Measurements from ENCODE around the gene TSC22D3.
"Not testable (repeated sequence)": the region's sequence is repeated elsewhere in the genome, so short reads cannot be mapped to it uniquely, and the experiment has no call there.

TSC22D3 gene

DNA sequence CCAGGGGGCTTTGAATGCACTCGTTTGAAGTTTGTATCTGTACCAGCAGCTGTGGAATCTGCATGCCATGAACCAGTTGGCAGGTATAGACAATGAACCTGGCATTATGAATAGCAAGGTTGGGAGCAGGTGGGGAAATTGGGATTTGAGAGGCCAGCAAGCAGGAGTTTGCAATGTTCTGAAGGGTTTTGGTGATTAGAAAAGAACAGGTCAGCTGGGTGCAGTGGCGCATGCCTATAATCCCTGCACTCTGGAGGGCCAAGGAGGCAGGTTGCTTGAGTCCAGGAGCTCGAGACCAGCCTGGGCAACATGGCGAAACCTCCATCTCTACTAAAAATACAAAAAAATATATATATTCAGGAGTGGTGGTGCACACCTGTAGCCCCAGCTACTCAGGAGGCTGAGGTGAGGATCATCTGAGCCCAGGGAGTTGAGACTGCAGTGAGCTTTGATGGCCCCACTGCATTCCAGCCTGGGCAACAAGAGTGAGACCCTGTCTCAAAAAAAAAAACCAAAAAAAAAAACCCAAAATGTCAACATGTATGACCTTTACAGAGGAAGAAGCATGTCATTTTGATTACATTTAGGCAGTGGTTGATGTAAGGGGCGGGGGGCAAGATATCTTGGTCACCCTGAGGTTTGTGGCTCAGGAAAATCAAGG lies 63.9 kb downstream of the TSC22D3 start:
- DNase-seq = no peak

- no peak for DNase-seq
Measured at GRCh38 chrX:107710617-107711391, 64.8 kb downstream of the TSC22D3 start.

DNA sequence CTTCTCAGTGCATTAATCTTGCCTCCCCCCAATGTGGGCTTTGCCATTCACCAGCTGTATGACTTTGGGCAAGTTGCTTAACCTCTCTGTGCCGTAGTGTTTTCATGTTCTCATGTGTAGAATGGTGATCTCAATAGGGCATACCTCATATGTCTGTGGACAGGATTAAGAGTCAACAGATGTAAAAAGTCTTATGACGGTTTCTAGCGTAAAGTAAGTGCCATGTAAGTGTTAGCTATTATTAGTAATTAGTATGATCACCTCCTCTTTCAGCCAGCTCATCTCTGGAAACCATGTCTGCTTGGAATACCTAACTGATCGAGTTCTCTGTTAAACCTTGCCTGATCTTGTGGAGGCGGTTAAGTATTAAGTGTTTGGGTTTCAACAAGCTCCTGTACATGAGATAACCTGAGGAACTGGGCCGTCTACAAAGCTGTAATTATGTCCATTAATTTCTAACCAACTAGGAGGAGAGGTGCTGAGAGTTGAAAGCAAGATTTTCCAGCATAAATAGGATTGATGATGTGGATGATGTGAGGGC lies 66.3 kb downstream of the TSC22D3 start:
- DNase-seq = no peak

DNA sequence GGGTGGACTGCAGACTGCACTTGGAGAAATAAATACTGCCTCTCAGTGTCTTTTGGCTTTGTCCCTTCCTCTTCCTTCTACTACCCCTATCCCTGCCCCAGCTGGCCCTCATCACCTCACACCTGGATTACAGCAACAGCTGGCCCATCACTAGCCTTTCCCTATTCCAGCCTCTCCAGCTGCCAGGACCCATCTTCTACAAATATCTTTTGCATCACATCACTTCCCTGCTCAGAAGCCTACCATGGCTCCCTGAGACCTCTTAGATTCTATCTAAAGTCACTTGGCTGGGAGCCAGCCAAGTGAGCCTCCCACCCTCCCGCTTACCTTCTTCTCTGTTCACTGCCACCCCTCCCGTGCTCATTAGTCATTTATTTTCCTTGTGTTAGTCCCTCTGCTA lies 66.8 kb downstream of the TSC22D3 start:
- no peak for DNase-seq

DNA sequence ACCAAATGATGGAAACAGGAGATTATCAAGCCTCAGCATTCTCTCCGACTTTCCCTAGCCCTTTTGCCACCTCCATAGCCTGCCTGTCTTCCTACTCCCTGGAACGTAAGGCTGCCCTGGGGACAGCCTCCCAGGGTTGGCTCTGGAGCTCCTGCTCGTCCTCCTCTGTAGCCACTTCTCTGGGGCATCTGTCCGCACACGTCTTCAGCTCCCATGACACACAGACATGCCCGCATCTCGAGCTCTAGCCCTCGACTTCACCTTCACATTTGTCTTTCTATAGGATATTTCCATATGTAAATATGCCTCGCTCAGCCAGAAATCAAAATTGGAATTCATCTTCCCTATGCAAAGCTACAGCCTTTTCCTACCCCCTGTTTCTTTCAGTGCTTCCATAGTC lies 67.7 kb downstream of the TSC22D3 start:
- no peak for DNase-seq

GRCh38 chrX:107706309-107706708 lies 69.3 kb downstream of the TSC22D3 start:
- no peak for DNase-seq

DNA sequence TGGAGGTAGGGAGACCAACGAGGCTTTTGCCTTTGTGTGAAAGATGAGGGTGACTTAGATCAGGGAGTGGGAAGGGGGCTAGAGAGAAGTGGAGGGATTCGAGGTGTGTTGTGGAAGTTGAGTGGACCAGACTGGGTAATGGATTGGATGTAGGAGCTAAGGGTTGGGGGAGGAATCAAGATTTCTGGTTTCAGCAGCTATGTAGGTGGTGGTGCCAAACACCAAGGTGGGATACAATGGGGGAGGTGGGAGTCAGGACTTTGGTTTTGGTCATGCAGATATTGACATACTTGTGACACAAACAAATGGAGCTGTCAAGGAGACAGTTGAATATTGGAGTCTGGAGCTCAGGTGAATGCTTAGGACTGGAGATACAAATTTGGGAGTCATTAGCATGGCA lies 71.0 kb downstream of the TSC22D3 start:
- no peak for DNase-seq

DNA sequence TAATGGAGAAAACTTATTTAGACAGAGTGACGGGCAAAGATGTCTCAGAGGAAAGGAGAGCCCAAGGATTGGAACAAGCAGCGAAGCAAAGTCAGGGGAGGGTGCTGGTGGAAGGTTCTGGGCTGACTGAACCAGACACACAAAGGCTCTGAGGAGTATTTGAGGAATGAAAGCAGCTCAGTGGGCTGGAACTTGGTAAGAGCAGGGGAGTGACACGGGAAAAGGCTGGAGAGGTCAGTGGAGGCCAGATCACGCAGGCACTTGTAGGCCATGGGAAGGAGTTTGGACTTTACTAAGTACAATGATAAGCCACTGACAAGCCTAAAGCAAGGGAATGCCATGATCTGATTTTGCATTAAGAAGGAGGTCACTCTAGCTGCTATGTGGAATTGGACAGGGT lies 71.4 kb downstream of the TSC22D3 start:
- no peak for DNase-seq

- DNase-seq = no peak
Measured at GRCh38 chrX:107701493-107702121, 74.0 kb downstream of the TSC22D3 start.

DNA sequence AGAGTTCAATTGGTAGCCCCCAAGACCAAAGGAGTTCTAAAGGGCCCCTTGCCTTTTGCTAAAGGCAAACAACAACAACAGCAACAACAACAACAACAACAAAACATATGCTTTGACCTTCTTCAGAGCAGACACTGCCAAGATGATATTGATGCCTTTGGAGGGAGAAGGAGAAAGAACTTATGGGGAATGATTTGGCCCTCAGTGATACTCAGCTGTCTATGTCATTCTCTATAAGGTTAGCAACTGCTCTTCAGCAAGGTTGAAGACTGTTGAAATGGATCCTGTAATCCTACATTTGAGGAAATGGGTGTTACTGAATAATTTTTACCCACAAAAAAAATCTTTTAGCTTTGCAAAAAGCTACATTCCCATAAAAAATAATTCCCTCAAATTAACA lies 74.8 kb downstream of the TSC22D3 start:
- DNase-seq = no peak

GRCh38 chrX:107700317-107700774 lies 75.2 kb downstream of the TSC22D3 start:
- DNase-seq = no peak

DNA sequence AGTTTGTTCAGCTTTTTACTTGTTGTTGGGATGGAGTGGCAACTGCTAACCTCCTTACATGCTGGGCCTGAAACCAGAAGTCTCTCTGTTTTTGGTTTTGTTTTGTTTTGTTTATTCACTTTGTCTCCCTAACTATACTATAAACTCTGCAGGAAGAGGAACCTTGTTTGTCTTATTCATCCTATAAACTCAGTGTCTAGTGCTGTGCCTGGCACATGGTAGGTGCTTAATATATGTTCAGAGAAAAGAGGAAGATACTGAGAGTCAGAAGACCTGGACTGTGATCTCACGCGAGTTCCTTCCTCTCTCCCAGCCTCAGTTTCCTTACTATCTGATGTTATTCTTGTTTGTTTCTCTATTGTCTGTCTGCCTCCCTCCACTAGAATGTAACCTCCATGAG lies 76.0 kb downstream of the TSC22D3 start:
- no peak for DNase-seq

- DNase-seq = no peak
Measured at GRCh38 chrX:107691024-107691448, 84.6 kb downstream of the TSC22D3 start.

DNA sequence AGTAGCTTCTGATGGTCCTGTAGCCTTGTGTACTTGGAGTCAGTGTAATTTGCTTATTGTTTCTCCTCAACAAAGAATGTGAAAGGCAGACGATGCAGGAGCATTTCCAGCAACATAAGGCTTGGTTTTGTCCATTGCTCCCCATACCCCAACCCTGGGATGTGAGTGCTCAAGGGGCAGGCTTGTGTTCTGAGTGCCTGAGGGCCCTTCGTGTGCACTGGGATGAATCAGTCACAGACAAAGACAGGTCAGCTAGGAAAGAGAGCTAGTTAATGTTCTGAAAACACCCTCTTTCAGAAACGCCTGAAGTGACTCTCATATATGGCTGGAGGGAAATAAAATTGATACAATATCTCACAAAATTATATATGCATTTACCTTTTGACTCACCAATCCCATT lies 88.1 kb downstream of the TSC22D3 start:
- no peak for DNase-seq

DNA sequence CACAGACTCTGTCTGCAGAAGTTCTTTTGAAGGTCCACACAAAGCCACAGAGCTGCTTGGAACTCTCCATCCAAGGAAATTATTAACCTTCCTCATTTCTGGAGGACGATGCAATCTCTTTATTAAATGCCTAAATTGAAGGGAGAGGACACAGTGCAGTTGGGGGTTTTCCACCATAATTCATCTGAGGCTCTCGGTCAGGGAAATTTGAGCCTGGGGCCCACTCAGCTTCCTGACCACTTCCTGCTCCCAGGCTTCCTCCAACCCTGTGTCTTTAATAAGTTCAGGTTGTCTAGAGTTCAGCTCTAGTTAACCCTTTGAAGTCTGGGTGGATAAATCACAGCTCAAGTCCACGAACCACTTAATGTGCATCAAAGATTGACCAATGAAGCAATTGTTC lies 88.8 kb downstream of the TSC22D3 start:
- DNase-seq = no peak

GRCh38 chrX:107686026-107686425 lies 89.6 kb downstream of the TSC22D3 start:
- DNase-seq = no peak

GRCh38 chrX:107685586-107685985 lies 90.0 kb downstream of the TSC22D3 start:
- not testable (repeated sequence) for DNase-seq

GRCh38 chrX:107684956-107685385 lies 90.6 kb downstream of the TSC22D3 start:
- DNase-seq = no peak

DNA sequence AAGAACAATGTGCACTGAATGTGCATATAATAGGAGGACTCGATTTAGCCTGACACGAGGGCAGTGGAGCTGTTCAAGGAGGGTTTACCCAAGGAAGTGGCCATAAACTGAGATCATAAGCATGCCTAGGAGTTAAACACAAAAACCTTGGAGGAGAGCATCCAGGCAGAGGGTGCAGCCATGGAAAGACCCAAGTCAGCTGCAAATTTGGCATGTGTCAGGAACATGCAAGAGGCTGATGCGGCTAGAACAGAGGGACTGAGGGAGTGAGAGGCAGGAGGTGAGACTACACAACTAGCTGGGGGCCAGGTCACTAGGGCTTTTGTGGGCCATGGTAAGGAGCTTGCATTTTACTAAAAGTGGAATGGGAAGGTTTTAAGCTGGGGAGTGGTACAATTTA lies 91.7 kb downstream of the TSC22D3 start:
- no peak for DNase-seq

GRCh38 chrX:107683124-107683895 lies 92.3 kb downstream of the TSC22D3 start:
- DNase-seq = no peak

GRCh38 chrX:107682256-107682655 lies 93.3 kb downstream of the TSC22D3 start:
- DNase-seq = no peak

GRCh38 chrX:107678957-107679740 lies 96.4 kb downstream of the TSC22D3 start:
- no peak for DNase-seq

Data from NCI-H524 treated with DMSO at 0.1 percent for 48 hours (cell line).